GM12891 (cell line): ENCODE data around the gene NPRL2.

Experiments used
- POLR2A ChIP-seq: IDR thresholded peaks from 2 replicates; pipeline ENCODE4 v1.6.1; 2011; ENCODE audit warnings: low read depth, low read length, control low read depth
- POLR2AphosphoS5 ChIP-seq: IDR thresholded peaks from 2 replicates; pipeline ENCODE4 v1.6.1; 2011; ENCODE audit warnings: low read depth, low read length, control low read depth
- SPI1 ChIP-seq: IDR thresholded peaks from 2 replicates; pipeline ENCODE4 v1.6.1; 2011; ENCODE audit warnings: low read depth, low read length, control low read depth
- TAF1 ChIP-seq: IDR thresholded peaks from 2 replicates; pipeline ENCODE4 v1.6.1; 2011; ENCODE audit warnings: low read depth, low read length, control low read depth

GRCh38 chr3:50333744-50334328 is 16.7 kb downstream of the NPRL2 start:
- TF ChIP-seq POLR2AphosphoS5 (no peak), TAF1 (no peak), POLR2A (no peak), SPI1 (no peak)
